GM12878 (cell line): ENCODE data around the gene LRCH4. TPM values are rescaled to one million over a fixed set of nuclear protein-coding genes. Genes with fewer than 3 reads are reported as not detected.
A peak's percentile ranks its signal among the peaks of the same experiment; 100 is the strongest.

Experiments
- ATF3 ChIP-seq: IDR thresholded peaks from 2 replicates; pipeline ENCODE4 v1.6.1; 2011; ENCODE audit warnings: low read depth, mild to moderate bottlenecking, low read length, moderate library complexity, borderline replicate concordance; ENCODE audit errors: extremely low read depth
- CREB1 ChIP-seq: IDR thresholded peaks from 2 replicates; pipeline ENCODE4 v1.6.1; 2012; ENCODE audit warnings: low read depth, mild to moderate bottlenecking, inconsistent platforms
- CREM ChIP-seq: IDR thresholded peaks from 2 replicates; pipeline ENCODE4 v1.6.1; 2014; ENCODE audit warnings: antibody characterized with exemption, low read depth
- E4F1 ChIP-seq: fragments of 450-650 bp; IDR thresholded peaks from 2 replicates; pipeline ENCODE4 v1.6.1; 2018; ENCODE audit warnings: borderline replicate concordance, mild to moderate bottlenecking; ENCODE audit not compliant: partially characterized antibody
- FOXM1 ChIP-seq: IDR thresholded peaks from 2 replicates; pipeline ENCODE4 v1.6.1; 2012; ENCODE audit warnings: low read depth, mild to moderate bottlenecking, inconsistent platforms, low read length, moderate library complexity
- HDGF ChIP-seq: fragments of 450-650 bp; IDR thresholded peaks from 2 replicates; pipeline ENCODE4 v1.6.1; 2016; ENCODE audit warnings: antibody characterized with exemption
- JUNB ChIP-seq: IDR thresholded peaks from 2 replicates; pipeline ENCODE4 v1.6.1; 2016; ENCODE audit warnings: antibody characterized with exemption, mild to moderate bottlenecking
- MEF2B ChIP-seq: fragments of 450-650 bp; IDR thresholded peaks from 2 replicates; pipeline ENCODE4 v1.6.1; 2018; ENCODE audit warnings: mild to moderate bottlenecking, moderate library complexity; ENCODE audit not compliant: partially characterized antibody, poor library complexity, severe bottlenecking
- NFIC ChIP-seq: IDR thresholded peaks from 2 replicates; pipeline ENCODE4 v1.6.1; 2012; ENCODE audit warnings: low read depth, mild to moderate bottlenecking, inconsistent platforms, low read length, moderate library complexity
- NR2C1 ChIP-seq: fragments of 450-650 bp; IDR thresholded peaks from 2 replicates; pipeline ENCODE4 v1.6.1; 2017; ENCODE audit warnings: antibody characterized with exemption, mild to moderate bottlenecking, moderate library complexity
- NR2C2 ChIP-seq: IDR thresholded peaks from 2 replicates; pipeline ENCODE4 v1.6.1; 2011; ENCODE audit warnings: borderline replicate concordance, low read depth; ENCODE audit not compliant: control insufficient read depth, insufficient read length
- POLR2AphosphoS2 ChIP-seq: IDR thresholded peaks from 2 replicates; pipeline ENCODE4 v1.6.1; 2011; ENCODE audit warnings: low read depth, mild to moderate bottlenecking, low read length, improper control_type of control experiment, moderate library complexity
- POLR2AphosphoS5 ChIP-seq: IDR thresholded peaks from 2 replicates; pipeline ENCODE4 v1.6.1; 2011; ENCODE audit warnings: mild to moderate bottlenecking, low read length, inconsistent platforms
- RFX5 ChIP-seq: IDR thresholded peaks from 2 replicates; pipeline ENCODE4 v1.6.1; 2011; ENCODE audit warnings: low read depth, low read length, improper control_type of control experiment
- SMAD5 ChIP-seq: IDR thresholded peaks from 2 replicates; pipeline ENCODE4 v1.6.1; 2016; ENCODE audit warnings: antibody characterized with exemption, low read depth
- SMC3 ChIP-seq: IDR thresholded peaks from 2 replicates; pipeline ENCODE4 v1.6.1; 2011; ENCODE audit warnings: low read length, improper control_type of control experiment, borderline replicate concordance
- SPI1 ChIP-seq: IDR thresholded peaks from 2 replicates; pipeline ENCODE4 v1.6.1; 2011; ENCODE audit warnings: low read depth, mild to moderate bottlenecking, low read length, moderate library complexity, borderline replicate concordance; ENCODE audit not compliant: insufficient read depth
- TARDBP ChIP-seq: IDR thresholded peaks from 2 replicates; pipeline ENCODE4 v1.6.1; 2016; ENCODE audit warnings: borderline replicate concordance
- TCF3 ChIP-seq: IDR thresholded peaks from 2 replicates; pipeline ENCODE4 v1.6.1; 2012; ENCODE audit warnings: low read depth, mild to moderate bottlenecking, low read length, borderline replicate concordance; ENCODE audit not compliant: insufficient read depth
- TCF7 ChIP-seq: IDR thresholded peaks from 2 replicates; pipeline ENCODE4 v1.6.1; 2014; ENCODE audit warnings: antibody characterized with exemption, borderline replicate concordance
- USF2 ChIP-seq: IDR thresholded peaks from 2 replicates; pipeline ENCODE4 v1.6.1; 2011; ENCODE audit warnings: low read depth, low read length, improper control_type of control experiment, borderline replicate concordance
- WRNIP1 ChIP-seq: IDR thresholded peaks from 2 replicates; pipeline ENCODE4 v1.6.1; 2011; ENCODE audit warnings: low read depth, low read length, improper control_type of control experiment, borderline replicate concordance
- YY1 ChIP-seq: IDR thresholded peaks from 2 replicates; pipeline ENCODE4 v1.6.1; 2011; ENCODE audit warnings: low read depth, mild to moderate bottlenecking, low read length
- ZBTB33 ChIP-seq: fragments of 450-650 bp; IDR thresholded peaks from 2 replicates; pipeline ENCODE4 v1.6.1; 2017; ENCODE audit warnings: mild to moderate bottlenecking
- ZNF274 ChIP-seq: IDR thresholded peaks from one replicate; pipeline ENCODE4 v1.8.0; 2011; ENCODE audit not compliant: insufficient read length, insufficient read depth
- polyA plus RNA-seq, 11 experiments: library from polyadenylated mRNA; depleted of rRNA in 4 of 11; unstranded in 6 of 11; stranded (reverse) in 5 of 11; fragments of >200 nt; fragmentation: Nextera tagmentation in 4 of 11; fragmentation: Illumina TruSeq in 1 of 11; extraction: Ambion mirVana in 4 of 11; extraction: Trizol in 1 of 11; gene quantifications; 1 replicate in 1 of 11; 2 replicates in 10 of 11; pipeline versions ENCODE4 v1.2.1 to v1.2.3, GENCODE V29; 2011 to 2016; ENCODE audit warnings: inconsistent platforms in 2 of 11, missing spikeins in 2 of 11, low read depth in 1 of 11
- total RNA-seq, 4 experiments: library from RNA; depleted of rRNA in 3 of 4; stranded (reverse); fragments of >200 nt in 3 of 4; fragmentation: Illumina TruSeq in 1 of 4; extraction: Trizol in 1 of 4; gene quantifications; 2 replicates each; pipeline versions ENCODE4 v1.2.1 to v1.2.3, GENCODE V29; 2013 to 2021

The LRCH4 gene
- total and polyA plus RNA-seq, 10 of the 15 experiments (the other 5 are each of a cell fraction or from before 2014, with no cell fraction given) = 0.58 to 96.7 (median 28.4) TPM

- TF ChIP-seq ZBTB33 = no peak
- TF ChIP-seq NR2C1 = no peak
- TF ChIP-seq CREB1 = no peak
- peak; percentile 40; the same call in 1 of the 2 replicates for TF ChIP-seq SMAD5
- peak; percentile 64; the same call in 1 of the 2 replicates for TF ChIP-seq POLR2AphosphoS5
- TF ChIP-seq RFX5 = no peak
- TF ChIP-seq ATF3 = no peak
- TF ChIP-seq JUNB = no peak
- 0 out of 2 replicates have a peak, but pooled peaks have one; percentile 11 for TF ChIP-seq SPI1
- TF ChIP-seq E4F1 = no peak
- TF ChIP-seq POLR2AphosphoS2 = no peak
- TF ChIP-seq USF2 = no peak
- no peak for TF ChIP-seq HDGF
- TF ChIP-seq TARDBP = no peak
- peak; percentile 43 for TF ChIP-seq MEF2B
- TF ChIP-seq SMC3 = no peak
- TF ChIP-seq NR2C2 = no peak
- TF ChIP-seq NFIC = no peak
- TF ChIP-seq TCF7 = 0 out of 2 replicates have a peak, but pooled peaks have one; percentile 7
- TF ChIP-seq ZNF274 = no peak
- no peak for TF ChIP-seq YY1
- no peak for TF ChIP-seq WRNIP1
- TF ChIP-seq CREM = no peak
- no peak for TF ChIP-seq TCF3
- TF ChIP-seq FOXM1 = no peak
These were observed 39.6 kb downstream of the LRCH4 start (continued) for GRCh38 chr7:100546129-100546925.
